GM23338 (cell line): Measurements from ENCODE around the gene PPP5C.

Experiments used
- CREB1 ChIP-seq: fragments of 250-450 bp; sonication (Bioruptor Pico); IDR thresholded peaks from 2 replicates; pipeline ENCODE4 v1.5.0; 2020; ENCODE audit warnings: low read depth, mild to moderate bottlenecking, moderate library complexity
- CTCF ChIP-seq, 2 experiments: fragments of 200-600 bp in 1 of 2; sonication (generic) in 1 of 2; conservative IDR thresholded peaks; 2 replicates each; pipeline versions ENCODE4 v1.5.1 to v1.6.1; 2016 to 2017; ENCODE audit warnings: antibody characterized with exemption in 2 of 2, low read depth in 2 of 2, mild to moderate bottlenecking in 2 of 2, moderate library complexity in 1 of 2
- EZH2 ChIP-seq: fragments of 200-600 bp; sonication (generic); IDR thresholded peaks from one replicate; pipeline ENCODE4 v1.8.0; 2017; ENCODE audit warnings: antibody characterized with exemption, mild to moderate bottlenecking, low read depth; ENCODE audit not compliant: unreplicated experiment
- POLR2AphosphoS5 ChIP-seq: IDR thresholded peaks from 2 replicates; pipeline ENCODE4 v1.6.1; 2016; ENCODE audit warnings: antibody characterized with exemption, low read depth
- TF ChIP-seq, protein P1 (sequence below): IDR thresholded peaks from one replicate; pipeline ENCODE4 v1.6.1; 2018; ENCODE audit warnings: antibody characterized with exemption; ENCODE audit not compliant: unreplicated experiment

- no peak for TF ChIP-seq POLR2AphosphoS5
- TF ChIP-seq CREB1 (CRISPR knock-in tag), result no peak
- TF ChIP-seq CTCF (conservative IDR thresholded peaks at IDR 0.05; ENCODE audit: low read depth in 2 of 2), result no peak
- TF ChIP-seq EZH2, result no peak
- TF ChIP-seq, protein P1, sequence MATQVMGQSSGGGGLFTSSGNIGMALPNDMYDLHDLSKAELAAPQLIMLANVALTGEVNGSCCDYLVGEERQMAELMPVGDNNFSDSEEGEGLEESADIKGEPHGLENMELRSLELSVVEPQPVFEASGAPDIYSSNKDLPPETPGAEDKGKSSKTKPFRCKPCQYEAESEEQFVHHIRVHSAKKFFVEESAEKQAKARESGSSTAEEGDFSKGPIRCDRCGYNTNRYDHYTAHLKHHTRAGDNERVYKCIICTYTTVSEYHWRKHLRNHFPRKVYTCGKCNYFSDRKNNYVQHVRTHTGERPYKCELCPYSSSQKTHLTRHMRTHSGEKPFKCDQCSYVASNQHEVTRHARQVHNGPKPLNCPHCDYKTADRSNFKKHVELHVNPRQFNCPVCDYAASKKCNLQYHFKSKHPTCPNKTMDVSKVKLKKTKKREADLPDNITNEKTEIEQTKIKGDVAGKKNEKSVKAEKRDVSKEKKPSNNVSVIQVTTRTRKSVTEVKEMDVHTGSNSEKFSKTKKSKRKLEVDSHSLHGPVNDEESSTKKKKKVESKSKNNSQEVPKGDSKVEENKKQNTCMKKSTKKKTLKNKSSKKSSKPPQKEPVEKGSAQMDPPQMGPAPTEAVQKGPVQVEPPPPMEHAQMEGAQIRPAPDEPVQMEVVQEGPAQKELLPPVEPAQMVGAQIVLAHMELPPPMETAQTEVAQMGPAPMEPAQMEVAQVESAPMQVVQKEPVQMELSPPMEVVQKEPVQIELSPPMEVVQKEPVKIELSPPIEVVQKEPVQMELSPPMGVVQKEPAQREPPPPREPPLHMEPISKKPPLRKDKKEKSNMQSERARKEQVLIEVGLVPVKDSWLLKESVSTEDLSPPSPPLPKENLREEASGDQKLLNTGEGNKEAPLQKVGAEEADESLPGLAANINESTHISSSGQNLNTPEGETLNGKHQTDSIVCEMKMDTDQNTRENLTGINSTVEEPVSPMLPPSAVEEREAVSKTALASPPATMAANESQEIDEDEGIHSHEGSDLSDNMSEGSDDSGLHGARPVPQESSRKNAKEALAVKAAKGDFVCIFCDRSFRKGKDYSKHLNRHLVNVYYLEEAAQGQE, result no peak
Measured at GRCh38 chr19:46409191-46409590, 62.3 kb downstream of the PPP5C start.
